NCI-H82 treated with DMSO at 0.1 percent for 48 hours (cell line): Measurements from ENCODE around the gene MOXD1.
"Not testable (repeated sequence)": the region's sequence is repeated elsewhere in the genome, so short reads cannot be mapped to it uniquely, and the experiment has no call there.

Experiments used
- DNase-seq: peaks from one replicate; lab custom pipeline; 2025; ENCODE audit not compliant: unreplicated experiment; lab: John Stamatoyannopoulos, UW

The MOXD1 gene

GRCh38 chr6:132354517-132355167, 46.6 kb downstream of the MOXD1 start:
- no peak for DNase-seq

GRCh38 chr6:132351986-132352385, 49.3 kb downstream of the MOXD1 start:
- DNase-seq: not testable (repeated sequence)

GRCh38 chr6:132348231-132348630, 53.0 kb downstream of the MOXD1 start:
- DNase-seq: no peak

- no peak for DNase-seq
Measured at GRCh38 chr6:132344811-132345210, 56.5 kb downstream of the MOXD1 start.

GRCh38 chr6:132341646-132342045, 59.6 kb downstream of the MOXD1 start:
- DNase-seq: no peak

GRCh38 chr6:132334521-132334885, 66.8 kb downstream of the MOXD1 start:
- DNase-seq: no peak

GRCh38 chr6:132333639-132334520, 67.4 kb downstream of the MOXD1 start:
- no peak for DNase-seq

GRCh38 chr6:132330759-132331158, 70.5 kb downstream of the MOXD1 start:
- DNase-seq: no peak

- no peak for DNase-seq
Measured at GRCh38 chr6:132322398-132322797, 78.9 kb downstream of the MOXD1 start.

GRCh38 chr6:132320007-132320406, 81.3 kb downstream of the MOXD1 start:
- DNase-seq: no peak

GRCh38 chr6:132316970-132317369, 84.3 kb downstream of the MOXD1 start:
- no peak for DNase-seq

GRCh38 chr6:132314432-132314831, 86.8 kb downstream of the MOXD1 start:
- DNase-seq: no peak

GRCh38 chr6:132310921-132311320, 90.4 kb downstream of the MOXD1 start:
- no peak for DNase-seq

GRCh38 chr6:132310151-132310550, 91.1 kb downstream of the MOXD1 start:
- not testable (repeated sequence) for DNase-seq

GRCh38 chr6:132304891-132305305, 96.4 kb downstream of the MOXD1 start:
- no peak for DNase-seq

GRCh38 chr6:132300323-132300949, 100.8 kb downstream of the MOXD1 start:
- DNase-seq: no peak

- no peak for DNase-seq
Measured at GRCh38 chr6:132298344-132298949, 102.8 kb downstream of the MOXD1 start.

GRCh38 chr6:132289756-132290155, 111.5 kb downstream of the MOXD1 start:
- no peak for DNase-seq

- no peak for DNase-seq
Measured at GRCh38 chr6:132287101-132287500, 114.2 kb downstream of the MOXD1 start.

- DNase-seq: no peak
Measured at GRCh38 chr6:132286298-132287019, 114.8 kb downstream of the MOXD1 start.
